NCI-H524 (cell line): ENCODE results near the gene PPP2R2C.

Source experiments
- DNase-seq, 2 experiments: peaks; one replicate each; lab custom pipeline; 2025; lab: John Stamatoyannopoulos, UW

PPP2R2C gene

DNA sequence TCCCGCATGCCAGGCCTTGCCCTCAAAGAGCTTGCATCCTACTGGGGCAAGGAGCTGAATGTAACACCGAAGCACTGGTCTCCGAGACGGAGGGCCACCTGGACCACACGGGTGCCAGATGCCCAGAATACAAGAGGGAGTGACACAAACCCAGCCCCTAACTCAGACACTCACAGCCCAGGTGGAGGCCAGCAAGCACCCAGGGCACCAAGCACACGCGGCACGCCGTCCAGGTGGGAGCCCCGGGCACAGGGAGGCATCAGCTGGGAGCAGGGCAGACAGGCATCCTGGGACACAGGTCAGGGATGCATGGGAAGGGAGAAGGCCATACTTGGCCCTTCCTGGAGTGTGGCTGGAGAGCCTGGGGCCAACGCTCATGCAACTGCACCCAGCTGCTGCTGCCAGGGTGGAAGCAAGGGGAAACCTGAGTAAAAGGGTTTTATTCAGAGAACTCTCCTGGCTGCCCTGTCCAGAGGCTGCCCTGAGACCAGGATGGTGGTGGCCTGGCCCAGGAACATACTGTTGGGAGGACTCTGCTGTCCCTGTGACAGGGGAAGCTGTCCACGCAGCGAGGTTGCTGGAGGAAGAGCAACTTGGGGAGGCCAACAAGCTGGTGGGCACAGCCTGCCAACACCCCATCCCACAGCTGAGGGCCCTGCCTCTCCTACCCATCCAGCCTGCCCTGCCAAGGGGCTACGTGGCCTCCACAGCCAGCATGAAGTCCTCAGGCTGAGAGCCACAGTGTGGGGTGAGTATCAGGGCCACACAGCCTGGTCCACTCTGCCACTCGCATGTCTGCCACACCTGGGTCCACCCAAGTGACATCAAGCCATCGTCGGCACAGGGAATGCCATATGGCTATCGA, 22.2 kb upstream of the PPP2R2C start:
- no peak for DNase-seq

DNA sequence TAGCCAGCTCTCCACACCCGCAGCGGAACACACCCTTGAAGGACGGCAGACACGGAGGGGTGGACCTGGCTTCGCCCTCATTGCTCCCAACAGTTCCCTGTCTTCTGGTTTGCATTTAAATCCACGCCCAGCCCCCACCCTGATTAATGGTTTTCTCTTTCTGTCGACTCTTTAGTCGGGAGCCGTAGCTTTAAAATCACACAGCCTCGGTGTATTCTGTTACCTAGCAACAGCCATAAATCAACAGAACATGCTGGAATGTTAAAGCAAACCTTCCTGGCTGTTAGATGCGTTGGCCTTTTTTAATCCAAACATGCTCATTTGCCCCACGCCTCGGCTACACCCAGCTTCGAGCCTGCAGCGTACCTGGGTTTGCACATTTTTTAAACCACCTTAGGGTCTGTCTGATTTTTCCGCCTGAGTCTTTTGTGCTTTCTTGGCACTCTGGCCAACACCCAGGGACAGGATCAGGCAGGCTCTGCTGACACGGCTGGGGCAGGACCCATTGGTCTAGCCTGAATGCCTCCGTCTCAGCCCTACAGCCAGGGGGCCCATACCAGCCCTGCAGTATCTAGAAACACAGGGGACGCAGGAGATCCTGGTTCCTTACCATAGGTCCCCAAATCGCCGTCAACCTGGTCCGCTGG, 21.4 kb upstream of the PPP2R2C start:
- DNase-seq = no peak

DNA sequence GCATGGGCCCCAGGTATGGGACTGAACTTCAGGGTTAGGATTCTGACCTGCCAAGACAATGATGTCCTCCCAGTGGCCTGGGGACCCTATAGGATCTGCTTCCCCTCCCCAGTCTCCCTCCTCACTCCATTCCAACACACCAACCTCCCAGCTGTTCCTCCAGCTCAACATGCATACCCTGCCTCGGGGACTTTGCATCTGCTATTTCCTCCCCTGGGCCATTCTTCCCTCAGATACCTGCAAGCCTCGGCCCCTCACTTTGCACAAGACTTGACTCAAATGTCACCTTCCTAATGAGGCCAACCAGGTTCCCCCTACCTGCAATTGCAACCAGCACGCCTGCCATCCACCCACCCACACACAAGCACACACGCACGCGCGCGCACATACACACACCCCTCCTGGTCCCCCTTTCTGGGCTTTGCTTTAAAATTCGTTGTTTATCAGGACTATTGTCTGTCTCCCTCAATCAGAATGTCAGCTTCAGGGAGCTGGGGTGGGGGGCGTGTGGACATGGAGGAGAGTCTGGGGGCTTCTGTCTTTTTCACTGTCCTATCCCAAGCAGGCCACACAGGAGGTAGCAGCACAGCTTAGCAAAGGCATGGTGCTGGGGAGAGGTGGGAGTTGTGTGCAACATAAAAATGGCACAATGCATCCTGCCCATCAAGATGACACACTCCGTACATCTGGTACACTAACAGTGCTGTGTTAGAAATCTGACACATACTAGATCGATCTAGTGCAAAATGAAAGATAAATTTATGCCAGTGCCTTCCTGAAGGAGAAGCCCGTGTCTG, 20.6 kb upstream of the PPP2R2C start:
- no peak for DNase-seq

DNA sequence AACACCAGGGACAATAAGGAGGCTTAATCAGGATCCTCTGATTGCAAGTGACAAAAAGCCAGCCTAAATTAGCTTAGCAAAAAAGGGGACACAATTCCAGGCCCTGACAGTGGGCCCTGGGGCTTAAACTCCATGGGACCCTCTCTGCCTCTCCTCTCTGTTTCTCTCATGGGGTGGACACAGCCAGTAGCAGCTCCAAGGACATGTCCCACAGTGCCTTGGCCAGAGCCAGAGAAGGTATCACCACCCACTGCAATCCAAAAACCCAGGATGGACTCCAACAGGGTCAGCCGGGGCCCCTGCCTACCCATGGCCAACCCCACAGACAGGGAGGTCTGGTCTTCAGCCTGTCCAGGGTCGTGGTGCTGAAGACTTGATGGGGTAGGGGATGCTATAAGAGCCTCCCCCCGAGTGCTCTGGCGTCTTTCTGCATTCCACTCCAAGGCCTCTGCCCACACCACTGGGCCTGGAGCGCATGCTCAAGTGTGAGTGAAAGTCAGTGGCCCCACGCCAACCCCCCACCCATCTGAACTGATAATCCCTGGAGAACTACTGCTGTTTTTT, 19.7 kb upstream of the PPP2R2C start:
- DNase-seq = no peak

DNA sequence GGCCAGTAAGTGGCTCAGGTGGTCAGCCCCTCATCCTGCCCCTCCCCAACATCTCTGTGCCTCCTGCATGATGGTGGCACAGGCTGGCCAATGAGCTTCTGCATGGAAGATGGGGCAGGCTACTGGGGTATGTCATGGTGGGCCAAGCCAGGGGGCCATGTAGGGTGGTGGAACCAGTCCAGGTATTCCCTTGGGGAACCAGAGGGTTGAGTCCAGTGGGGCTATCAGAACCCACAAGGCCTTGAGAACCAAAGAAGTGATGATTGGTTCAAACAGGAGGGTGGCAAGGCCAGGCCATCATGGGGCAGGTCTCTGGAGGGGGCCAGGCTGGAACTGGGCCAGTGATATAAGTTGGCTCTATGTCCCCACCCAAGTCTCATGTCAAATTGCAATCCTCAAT, 18.8 kb upstream of the PPP2R2C start:
- DNase-seq = no peak

DNA sequence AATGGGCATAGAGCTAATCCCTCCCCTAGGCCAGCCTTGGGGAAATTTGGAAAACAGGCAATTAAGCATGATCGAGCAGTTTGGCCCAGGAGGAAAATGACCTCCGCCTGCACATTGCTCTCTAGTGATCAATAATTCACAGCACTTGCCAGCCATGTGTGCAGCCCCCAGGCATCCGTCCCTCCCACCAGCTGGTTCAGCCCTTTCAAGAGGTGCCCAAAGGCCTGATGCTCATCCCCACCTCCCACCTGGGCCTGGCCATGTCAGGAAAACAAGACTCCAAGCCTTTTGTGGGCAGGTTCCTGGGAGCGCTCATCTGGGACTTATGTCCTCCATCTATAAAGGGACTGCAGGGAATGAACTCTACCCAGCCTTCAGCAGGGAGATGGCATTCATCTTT, 17.5 kb upstream of the PPP2R2C start:
- no peak for DNase-seq

DNA sequence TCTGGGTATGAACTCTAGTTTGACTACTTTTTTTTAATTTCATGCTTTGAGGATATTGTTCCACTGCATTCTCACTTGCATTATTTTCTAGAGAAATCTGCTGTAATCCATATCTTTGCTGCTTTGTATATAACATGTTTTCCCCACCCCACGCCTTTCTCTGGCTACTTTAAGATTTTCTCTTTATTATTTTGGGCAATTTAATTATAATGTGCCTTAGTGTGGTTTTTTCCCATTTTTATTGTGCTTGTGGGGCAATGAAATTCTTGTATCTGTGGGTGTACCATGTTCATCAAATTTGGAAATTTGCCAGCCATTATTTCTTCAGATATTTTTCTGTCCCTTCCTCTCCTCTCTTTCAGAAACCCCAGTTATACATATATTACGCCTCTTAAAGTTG, 15.1 kb upstream of the PPP2R2C start:
- DNase-seq = no peak

DNA sequence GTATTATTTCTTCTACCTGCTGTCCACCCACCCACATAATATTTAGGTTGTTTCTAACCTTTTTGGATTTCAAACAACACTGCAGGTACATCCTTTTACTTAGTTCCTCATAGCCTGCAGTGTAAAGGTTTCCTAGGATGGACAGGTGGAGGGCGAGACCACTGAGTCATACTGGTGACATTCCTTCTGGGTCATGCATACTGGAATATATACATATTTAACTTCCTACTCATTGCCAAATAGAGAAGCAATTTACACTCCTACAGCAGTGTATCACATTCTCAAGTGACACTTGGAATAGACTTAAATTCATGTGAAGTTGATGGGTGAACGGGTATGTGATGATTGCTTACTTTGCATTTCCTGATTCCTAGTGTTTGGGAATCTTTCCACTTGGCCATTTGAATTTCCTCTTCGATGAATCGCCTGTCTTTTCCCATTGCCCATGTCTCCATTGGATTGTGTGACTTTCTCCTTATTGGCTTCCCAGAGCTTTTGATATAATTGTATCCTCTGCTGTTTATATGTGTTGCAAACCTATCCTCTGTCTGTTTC, 8.2 kb upstream of the PPP2R2C start:
- no peak for DNase-seq

DNA sequence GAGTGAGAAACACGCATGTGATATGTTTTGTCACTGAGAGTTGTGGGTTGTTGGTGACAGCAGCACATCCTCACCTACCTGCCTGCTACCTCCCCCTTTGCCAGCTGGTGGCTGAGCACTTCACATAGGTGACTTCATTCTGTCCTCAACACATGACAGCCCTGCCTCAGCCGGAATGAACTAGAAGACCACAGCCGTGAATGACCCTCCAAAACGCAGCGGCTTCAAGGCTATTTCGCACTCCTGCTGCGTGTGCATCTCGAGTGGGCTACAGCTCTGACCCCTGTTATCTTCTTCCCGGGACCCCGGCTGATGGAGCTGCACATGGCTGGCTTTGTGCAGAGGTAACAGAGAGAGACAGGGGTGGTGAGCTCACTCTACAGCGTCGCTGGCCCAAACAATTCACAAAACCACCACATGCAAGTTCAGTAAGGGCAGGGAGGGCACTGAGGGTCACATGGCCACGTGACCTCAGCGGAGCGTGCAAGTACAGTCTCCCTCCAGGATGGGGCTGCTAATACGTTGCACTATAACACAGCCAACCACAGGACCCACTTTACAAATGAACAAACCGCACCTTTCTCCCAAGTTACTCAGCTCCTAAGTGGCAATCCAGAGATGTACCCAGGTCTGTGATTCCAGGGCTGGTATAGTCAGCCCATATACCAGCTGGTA, 6.3 kb upstream of the PPP2R2C start:
- no peak for DNase-seq

DNA sequence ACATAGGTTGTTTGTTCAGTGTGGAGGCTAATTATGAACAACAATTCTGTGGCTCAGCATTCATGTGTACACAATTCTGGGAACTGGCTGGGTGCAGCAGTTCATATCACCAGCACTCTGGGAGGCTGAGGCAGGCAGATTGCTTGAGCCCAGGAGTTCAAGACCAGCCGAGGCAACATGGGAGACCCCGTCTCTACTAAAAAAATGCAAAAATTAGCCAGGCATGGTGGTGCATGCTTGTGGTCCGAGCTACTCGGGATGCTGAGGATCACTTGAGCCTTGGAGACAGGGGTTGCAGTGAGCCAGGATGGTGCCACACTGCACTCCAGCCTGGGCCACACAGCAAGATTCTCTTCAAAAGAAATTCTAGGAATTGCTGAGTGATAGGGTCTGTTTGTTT, 4.5 kb upstream of the PPP2R2C start:
- no peak for DNase-seq

DNA sequence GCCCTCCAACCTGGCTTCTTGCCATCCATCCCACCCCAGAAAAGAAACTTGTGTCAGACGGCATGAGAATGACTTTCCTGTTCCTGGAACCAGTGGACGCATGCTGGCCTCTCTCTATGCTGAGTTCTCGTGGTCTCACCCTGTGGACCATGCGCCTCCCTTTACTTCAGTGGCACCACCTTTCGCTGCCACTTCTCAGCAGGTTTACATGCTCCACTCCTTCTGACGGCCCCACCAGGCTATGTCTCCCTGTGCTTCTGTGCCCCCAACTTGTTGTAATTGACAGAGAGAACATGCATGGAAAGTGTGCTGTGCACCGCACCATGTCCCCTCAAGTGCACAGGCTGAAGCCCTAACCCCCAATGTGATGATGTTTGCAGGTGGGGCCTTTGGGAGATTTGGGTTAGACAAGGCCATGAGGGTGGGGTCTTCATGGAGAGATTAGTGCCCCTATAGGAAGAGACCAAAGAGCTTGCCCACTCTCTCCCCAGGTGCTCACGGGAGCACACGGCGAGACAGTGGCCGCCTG, 3.1 kb upstream of the PPP2R2C start:
- no peak for DNase-seq

DNA sequence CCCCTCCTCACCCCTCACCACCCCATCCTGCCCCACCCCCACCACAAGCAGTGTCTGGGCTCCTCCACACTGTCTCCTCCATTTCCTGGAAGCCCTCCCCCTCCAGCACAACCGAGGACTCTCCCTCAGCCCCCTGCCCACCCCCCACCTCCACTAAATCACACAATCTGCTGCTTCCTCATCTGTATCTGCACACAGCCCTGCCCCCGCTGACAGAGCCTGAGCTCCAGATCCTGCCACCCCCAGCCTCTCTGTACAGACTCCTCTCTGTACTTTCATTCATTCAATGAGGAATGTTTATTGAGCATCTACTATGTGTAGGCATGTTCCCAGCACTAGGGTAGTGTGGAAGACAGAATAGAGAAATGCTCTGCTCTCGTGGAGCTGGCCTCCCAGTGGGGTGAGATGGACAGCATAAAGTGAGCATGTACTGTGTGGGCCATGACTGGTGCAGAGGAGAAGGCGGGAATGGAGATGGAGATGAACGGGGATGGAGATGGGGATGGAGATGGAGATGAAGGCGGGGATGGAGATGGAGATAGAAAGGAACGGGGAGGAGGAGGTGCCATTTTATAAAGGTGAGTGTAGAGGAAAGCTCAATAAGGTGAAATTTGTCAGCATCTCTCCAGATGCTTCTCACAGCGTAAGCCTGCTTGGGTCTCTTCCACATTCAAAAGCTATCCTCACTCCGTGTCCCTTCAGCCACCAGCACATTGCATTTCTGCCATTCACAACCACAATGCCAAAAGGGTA, 2.5 kb upstream of the PPP2R2C start:
- no peak for DNase-seq

DNA sequence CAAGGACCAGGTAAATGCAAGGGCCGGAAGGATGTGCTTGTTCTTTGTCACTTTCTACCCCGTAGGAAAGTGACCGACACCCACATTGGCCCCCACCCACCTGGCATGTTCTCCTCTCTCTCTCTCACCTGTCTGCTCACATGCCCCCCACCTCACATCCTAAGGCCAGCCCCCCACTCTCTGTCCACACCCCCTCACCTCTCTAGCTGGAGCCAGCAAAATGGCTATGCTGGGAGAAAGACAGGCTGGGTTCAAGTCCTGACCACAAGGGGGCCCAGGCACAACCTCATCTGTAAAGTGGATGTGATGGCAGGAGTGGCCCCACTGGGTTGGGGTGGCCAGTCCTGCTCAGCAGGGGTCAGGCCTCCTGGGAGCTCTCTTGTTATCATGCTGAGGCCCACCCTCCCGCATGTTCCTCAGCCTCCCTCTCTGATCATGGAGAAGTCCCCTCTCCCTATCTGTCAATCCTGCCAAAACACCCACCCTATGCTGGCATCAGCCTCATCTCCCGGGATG, 1.7 kb upstream of the PPP2R2C start:
- peak in 1 of 2 experiments; percentile 25 for DNase-seq

DNA sequence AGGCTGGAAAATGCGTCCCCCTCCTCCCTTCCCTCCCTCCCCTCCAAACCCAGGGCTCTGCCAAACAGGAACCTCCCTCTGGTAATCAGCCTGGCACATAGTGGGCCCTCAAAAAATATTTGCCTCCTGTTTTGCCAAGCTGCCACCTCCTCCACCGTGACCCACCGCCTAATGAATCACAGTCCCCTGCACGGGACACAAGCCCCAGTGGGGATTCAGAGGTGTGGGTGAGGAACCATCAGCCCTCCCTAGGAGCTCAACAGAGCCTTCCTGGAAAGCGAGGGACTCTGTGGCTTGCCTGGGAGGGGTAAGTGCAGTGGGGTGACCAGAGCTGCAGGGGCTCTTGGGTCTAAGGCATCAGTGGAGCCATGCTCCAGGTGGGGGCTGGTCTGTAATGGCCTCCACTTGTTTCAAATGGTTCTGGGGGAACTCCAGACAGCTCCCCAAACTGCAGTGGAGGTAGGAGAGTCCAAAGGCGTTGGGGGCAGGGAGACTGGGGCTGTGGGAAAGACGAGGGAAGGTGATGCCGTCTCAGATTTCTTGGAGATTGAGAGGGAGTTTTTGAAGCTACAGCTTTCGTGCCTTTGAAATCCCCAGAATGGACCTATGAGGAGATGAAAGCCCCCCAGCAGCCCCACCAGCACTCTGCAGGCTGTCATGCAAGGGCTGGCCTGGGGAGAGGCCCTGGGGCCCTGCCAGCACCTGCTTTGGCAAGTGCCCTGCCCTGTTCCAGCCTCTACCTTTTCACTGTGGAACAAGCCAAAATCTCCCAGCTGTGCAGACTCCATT, 1.0 kb upstream of the PPP2R2C start:
- DNase-seq = no peak

DNA sequence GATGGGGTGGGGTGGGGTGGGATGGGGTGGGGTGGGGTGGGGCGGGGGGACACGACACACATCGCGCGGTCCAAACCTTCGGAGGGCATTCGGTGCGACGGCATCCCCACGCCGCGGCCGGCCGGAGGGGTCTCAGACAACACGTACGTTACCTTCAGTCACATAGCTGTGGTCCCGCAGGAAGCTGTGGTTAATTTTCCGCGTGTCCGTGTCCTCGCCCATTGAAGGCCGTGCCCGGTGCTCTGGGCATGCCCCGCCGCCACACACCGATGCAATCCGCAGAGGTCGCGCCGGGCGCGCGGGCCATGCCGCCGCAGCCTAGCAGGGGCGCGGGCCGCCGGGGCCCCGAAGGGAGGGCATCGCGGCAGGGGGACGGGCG, 417 bp downstream of the PPP2R2C start:
- DNase-seq = no peak

DNA sequence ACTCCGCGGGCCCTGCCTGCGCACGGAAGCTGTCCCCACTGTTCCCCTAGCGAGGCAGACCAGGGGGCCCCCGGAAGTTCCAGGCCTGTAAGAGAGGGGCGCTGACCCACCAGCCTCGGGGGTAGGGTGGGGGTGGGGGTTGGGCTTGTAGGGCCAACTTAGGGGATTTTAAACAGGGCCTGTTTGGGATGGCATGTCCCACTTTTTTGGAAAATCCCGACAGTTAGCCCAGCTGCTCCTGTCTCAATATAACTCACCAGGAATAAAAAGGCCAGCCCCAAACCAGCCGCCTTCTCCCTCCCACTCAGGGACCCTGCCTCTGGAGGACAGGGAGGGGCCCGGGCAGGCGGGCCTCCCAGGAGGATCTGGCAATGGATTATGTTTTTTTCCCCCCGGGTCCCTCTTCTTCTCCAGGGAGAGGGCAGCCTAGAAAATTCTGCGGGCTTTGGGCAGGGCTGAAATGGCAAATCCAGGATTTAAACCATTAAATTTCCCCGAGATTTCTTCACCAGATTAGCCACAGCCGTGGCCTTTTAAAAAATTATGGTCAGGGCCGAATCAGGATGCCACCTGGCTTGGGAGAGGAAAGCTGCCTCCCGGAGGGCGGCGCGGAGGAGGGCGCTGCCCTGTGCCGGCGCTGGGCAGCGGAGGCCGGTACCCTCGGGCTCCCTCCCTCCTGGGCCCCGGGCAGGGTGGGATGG, 957 bp downstream of the PPP2R2C start:
- peak in 1 of 2 experiments; percentile 38 for DNase-seq

DNA sequence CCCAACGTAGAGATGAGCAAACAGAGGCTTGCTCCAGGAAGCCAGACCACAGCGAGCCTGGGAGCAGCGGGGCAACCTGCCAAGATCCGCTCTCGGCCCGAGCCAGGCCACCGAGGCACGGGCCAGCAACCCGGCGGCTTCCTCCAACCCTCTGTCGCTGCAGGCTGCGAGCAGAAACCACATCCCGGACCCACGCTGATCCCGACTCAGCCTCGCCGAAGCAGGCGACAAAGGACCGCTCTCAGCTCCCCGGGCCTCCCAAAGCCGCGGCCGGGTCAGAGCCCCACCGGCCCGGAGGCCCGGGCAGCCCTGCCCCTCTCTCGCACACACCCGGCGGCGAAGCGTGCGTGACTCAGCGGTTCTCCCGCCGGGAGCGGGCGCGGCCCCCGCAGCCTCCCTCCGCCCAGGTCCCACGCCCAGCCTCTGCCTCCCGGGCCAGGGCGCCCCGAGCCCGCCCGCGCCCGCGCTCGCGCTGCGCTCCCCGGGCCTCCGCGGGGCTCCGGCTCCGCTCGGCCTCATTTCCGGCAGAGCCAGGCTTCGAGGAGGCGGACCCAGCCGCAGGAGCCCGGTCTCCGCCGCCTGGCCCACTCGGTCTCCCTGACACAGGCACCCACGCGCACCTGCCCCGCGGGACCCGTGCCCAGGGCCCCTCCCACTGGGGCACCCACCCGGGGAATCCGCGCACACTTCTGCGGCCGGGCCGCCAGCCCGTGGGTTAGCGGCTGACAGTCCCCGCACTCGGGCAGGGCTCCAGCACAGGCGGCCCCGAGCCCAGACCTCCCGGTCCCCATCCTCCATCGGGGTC, 1.7 kb downstream of the PPP2R2C start:
- DNase-seq = no peak

DNA sequence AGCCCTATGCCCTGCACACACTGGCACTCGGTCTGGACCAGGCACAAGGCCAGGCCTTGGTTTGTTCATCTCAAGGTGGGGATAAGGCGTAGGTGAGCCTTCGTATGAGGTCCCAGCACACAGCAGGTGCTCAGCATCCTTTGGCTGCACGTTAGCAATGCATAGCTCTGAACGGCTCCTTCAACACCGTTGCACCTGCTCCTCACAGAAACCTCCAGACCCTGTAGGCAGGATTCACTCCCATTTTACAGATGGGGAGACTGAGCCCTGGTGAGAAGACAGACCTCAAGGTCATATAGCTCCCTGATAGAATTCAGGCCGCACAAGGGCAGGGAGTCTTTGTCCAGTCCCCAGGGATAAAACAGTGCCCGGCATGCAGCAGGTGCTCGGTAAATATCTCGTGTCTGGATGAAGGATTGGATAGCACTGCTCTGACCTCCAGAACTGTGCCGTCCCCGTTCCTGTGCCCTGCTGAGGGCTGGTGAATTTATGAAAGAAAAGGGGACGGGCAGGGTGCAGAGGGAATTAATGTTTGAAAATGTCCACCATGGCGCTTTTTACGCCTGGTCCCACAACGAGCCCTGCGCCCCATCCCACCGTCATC, 2.4 kb downstream of the PPP2R2C start:
- DNase-seq = no peak
